SK-N-MC (cell line): ENCODE measurements around the gene TEAD1.

Source experiments
- EZH2 ChIP-seq: fragments of 200-600 bp; sonication (generic); IDR thresholded peaks from one replicate; pipeline ENCODE4 v1.6.1; 2017; ENCODE audit warnings: antibody characterized with exemption
- POLR2AphosphoS5 ChIP-seq: IDR thresholded peaks from 2 replicates; pipeline ENCODE4 v1.6.1; 2012; ENCODE audit warnings: mild to moderate bottlenecking, low read depth, low read length, borderline replicate concordance

- TF ChIP-seq EZH2 (no peak), POLR2AphosphoS5 (no peak)
Observed at GRCh38 chr11:12853325-12853651, 179.1 kb downstream of the TEAD1 start.
